H1 (cell line): ENCODE data around the gene SNW1. TPM values are rescaled to one million over a fixed set of nuclear protein-coding genes. Genes with fewer than 3 reads are reported as not detected.

ENCODE experiments used
- CTCF ChIA-PET: fragments of 300-600 bp; sonication (Branson Sonifier 250); formaldehyde crosslinking; loops from one replicate; lab custom pipeline; 2021; ENCODE audit not compliant: partially characterized antibody; lab: Charles Lee
- POLR2A ChIA-PET: fragments of 300-600 bp; sonication (Branson Sonifier 250); formaldehyde crosslinking; loops from one replicate; lab custom pipeline; 2021; ENCODE audit warnings: inconsistent platforms; ENCODE audit not compliant: partially characterized antibody; lab: Charles Lee
- DNase-seq, 2 experiments: peaks; one replicate each; pipeline versions ENCODE4 v3.0.0 to v3.0.0-alpha.2; 2010 to 2022; ENCODE audit warnings: low spot score in 2 of 2, low read depth in 1 of 2, mixed read lengths in 1 of 2
- FAIRE-seq: peaks from 2 replicates; lab custom pipeline; 2011; peaks lifted over from hg19 to GRCh38; lab: Jason Lieb, UNC
- H2AFZ ChIP-seq: 2 replicates; pipeline ENCODE4 v1.8.1; 2012; ENCODE audit warnings: low read length, inconsistent platforms
- H2AK5ac ChIP-seq: 2 replicates; pipeline ENCODE4 v1.6.1; 2013; ENCODE audit warnings: low read depth, low read length
- H2BK120ac ChIP-seq: replicated peaks from 2 replicates; pipeline ENCODE3; 2013; ENCODE audit warnings: low read depth, low read length, inconsistent platforms
- H2BK12ac ChIP-seq: 2 replicates; pipeline ENCODE4 v1.6.1; 2013; ENCODE audit warnings: low read depth, low read length
- H2BK15ac ChIP-seq: 2 replicates; pipeline ENCODE4 v1.6.1; 2013; ENCODE audit warnings: low read length
- H2BK20ac ChIP-seq: 2 replicates; pipeline ENCODE4 v1.6.1; 2013; ENCODE audit warnings: low read length
- H2BK5ac ChIP-seq: 2 replicates; pipeline ENCODE4 v1.6.1; 2013; ENCODE audit warnings: low read depth, low read length
- H3K14ac ChIP-seq: 2 replicates; pipeline ENCODE4 v1.6.1; 2013; ENCODE audit warnings: inconsistent platforms; ENCODE audit not compliant: insufficient read length
- H3K18ac ChIP-seq: 2 replicates; pipeline ENCODE4 v1.6.1; 2013; ENCODE audit warnings: low read length; ENCODE audit errors: extremely low read depth
- H3K23ac ChIP-seq: 2 replicates; pipeline ENCODE4 v1.6.1; 2013; ENCODE audit warnings: inconsistent platforms; ENCODE audit not compliant: insufficient read length
- H3K23me2 ChIP-seq: 2 replicates; pipeline ENCODE4 v1.6.1; 2013; ENCODE audit warnings: low read depth, low read length
- H3K27ac ChIP-seq: 2 replicates; pipeline ENCODE4 v1.6.1; 2011; ENCODE audit warnings: low read depth, low read length, inconsistent platforms
- H3K27me3 ChIP-seq, 4 experiments: replicated peaks in 1 of 4; 1 replicate in 1 of 4; 2 replicates in 3 of 4; pipeline versions ENCODE4 v1.6.1 to v1.8.1; 2011 to 2013; ENCODE audit warnings: low read length in 3 of 4, mild to moderate bottlenecking in 3 of 4, inconsistent platforms in 2 of 4, mixed read lengths in 2 of 4, moderate library complexity in 1 of 4; ENCODE audit not compliant: control insufficient read depth in 3 of 4, insufficient read depth in 3 of 4; ENCODE audit errors: extremely low read depth in 1 of 4
- H3K36me3 ChIP-seq, 4 experiments: 2 replicates each; pipeline versions ENCODE4 v1.6.1 to v1.8.1; 2011 to 2013; ENCODE audit warnings: mild to moderate bottlenecking in 4 of 4, low read length in 3 of 4, moderate library complexity in 2 of 4, control low read depth in 1 of 4, inconsistent platforms in 1 of 4; ENCODE audit not compliant: insufficient read depth in 4 of 4, control insufficient read depth in 2 of 4
- H3K4ac ChIP-seq: replicated peaks from 2 replicates; pipeline ENCODE3; 2013; ENCODE audit warnings: low read length, low read depth, mixed read lengths, inconsistent platforms; ENCODE audit not compliant: insufficient read length
- H3K4me1 ChIP-seq, 4 experiments: replicated peaks in 1 of 4; 1 replicate in 1 of 4; 2 replicates in 3 of 4; pipeline versions ENCODE4 v1.6.1 to v1.8.1; 2011 to 2013; ENCODE audit warnings: low read length in 3 of 4, inconsistent platforms in 2 of 4, mixed read lengths in 1 of 4; ENCODE audit not compliant: insufficient read depth in 4 of 4, control insufficient read depth in 3 of 4
- H3K4me2 ChIP-seq, 2 experiments: 2 replicates each; pipeline versions ENCODE4 v1.6.1 to v1.8.1; 2011 to 2013; ENCODE audit warnings: low read depth in 2 of 2, low read length in 2 of 2, control low read depth in 1 of 2, inconsistent platforms in 1 of 2, mild to moderate bottlenecking in 1 of 2; ENCODE audit not compliant: insufficient read depth in 1 of 2
- H3K4me3 ChIP-seq, 4 experiments: fragments of 200-600, 300-600 bp in 1 of 4; sonication (generic), shearing (Covaris generic), sonication (Bioruptor Twin) in 1 of 4; 2 replicates each; pipeline versions ENCODE4 v1.5.1 to v1.8.1; 2011 to 2016; ENCODE audit warnings: low read length in 4 of 4, low read depth in 3 of 4, control low read depth in 2 of 4, inconsistent platforms in 2 of 4, mild to moderate bottlenecking in 2 of 4, mixed read lengths in 1 of 4, moderate library complexity in 1 of 4; ENCODE audit not compliant: insufficient read depth in 2 of 4; ENCODE audit errors: extremely low read depth in 1 of 4
- H3K56ac ChIP-seq: replicated peaks from 2 replicates; pipeline ENCODE3; 2013; ENCODE audit warnings: low read depth, mild to moderate bottlenecking, mixed read lengths, low read length, inconsistent platforms; ENCODE audit not compliant: insufficient read length
- H3K79me1 ChIP-seq: 2 replicates; pipeline ENCODE4 v1.6.1; 2013; ENCODE audit warnings: low read depth, low read length, control low read depth
- H3K79me2 ChIP-seq, 2 experiments: 2 replicates each; pipeline versions ENCODE4 v1.6.1 to v1.8.1; 2012 to 2013; ENCODE audit warnings: low read length in 2 of 2, mild to moderate bottlenecking in 2 of 2, inconsistent platforms in 1 of 2; ENCODE audit not compliant: insufficient read depth in 2 of 2, control insufficient read depth in 1 of 2
- H3K9ac ChIP-seq, 4 experiments: replicated peaks in 1 of 4; 1 replicate in 1 of 4; 2 replicates in 3 of 4; pipeline versions ENCODE4 v1.6.1 to v1.8.1; 2011 to 2013; ENCODE audit warnings: low read depth in 3 of 4, low read length in 3 of 4, control low read depth in 2 of 4, mild to moderate bottlenecking in 2 of 4, moderate library complexity in 2 of 4, inconsistent platforms in 1 of 4; ENCODE audit errors: extremely low read depth in 1 of 4
- H3K9me3 ChIP-seq, 2 experiments: 2 replicates each; pipeline versions ENCODE4 v1.6.1 to v1.8.1; 2012 to 2013; ENCODE audit warnings: mild to moderate bottlenecking in 2 of 2, moderate library complexity in 2 of 2, control low read depth in 1 of 2, inconsistent platforms in 1 of 2, low read depth in 1 of 2, low read length in 1 of 2, mixed read lengths in 1 of 2; ENCODE audit not compliant: insufficient read depth in 2 of 2
- H4K20me1 ChIP-seq, 2 experiments: replicated peaks in 1 of 2; 2 replicates each; pipeline versions ENCODE3 to v1.8.1; 2011 to 2013; ENCODE audit warnings: inconsistent platforms in 2 of 2, low read length in 2 of 2, mild to moderate bottlenecking in 1 of 2; ENCODE audit not compliant: insufficient read depth in 2 of 2, control insufficient read depth in 1 of 2
- H4K5ac ChIP-seq: 2 replicates; pipeline ENCODE4 v1.6.1; 2013; ENCODE audit warnings: low read length, low read depth, mixed read lengths, inconsistent platforms; ENCODE audit not compliant: insufficient read length
- H4K8ac ChIP-seq: 2 replicates; pipeline ENCODE4 v1.8.0; 2013; ENCODE audit warnings: mild to moderate bottlenecking, moderate library complexity, low read length, inconsistent platforms; ENCODE audit not compliant: insufficient read depth; ENCODE audit errors: extremely low read depth
- H4K91ac ChIP-seq: replicated peaks from 2 replicates; pipeline ENCODE3; 2013; ENCODE audit warnings: low read length, mixed read lengths, inconsistent platforms; ENCODE audit not compliant: insufficient read length
- BRCA1 ChIP-seq: IDR thresholded peaks from 2 replicates; pipeline ENCODE4 v1.6.1; 2012; ENCODE audit warnings: low read depth, low read length, improper control_type of control experiment
- CEBPB ChIP-seq: IDR thresholded peaks from 2 replicates; pipeline ENCODE4 v1.6.1; 2012; ENCODE audit warnings: low read depth, low read length
- FOSL1 ChIP-seq: IDR thresholded peaks from 2 replicates; pipeline ENCODE4 v1.6.1; 2011; ENCODE audit warnings: mild to moderate bottlenecking, low read depth, low read length, moderate library complexity; ENCODE audit not compliant: insufficient read depth
- MAFK ChIP-seq: IDR thresholded peaks from 2 replicates; pipeline ENCODE4 v1.6.1; 2012; ENCODE audit warnings: low read depth, mild to moderate bottlenecking, improper control_type of control experiment, low read length
- NANOG ChIP-seq: IDR thresholded peaks from 2 replicates; pipeline ENCODE4 v1.6.1; 2011; ENCODE audit warnings: low read length, low read depth, mild to moderate bottlenecking, inconsistent platforms; ENCODE audit not compliant: insufficient read depth, poor library complexity, severe bottlenecking
- POLR2A ChIP-seq, 2 experiments: IDR thresholded peaks; 1 replicate in 1 of 2; 2 replicates in 1 of 2; pipeline ENCODE4 v1.6.1; 2011; ENCODE audit warnings: low read depth in 2 of 2, low read length in 2 of 2, mild to moderate bottlenecking in 2 of 2; ENCODE audit errors: control extremely low read depth in 1 of 2
- POLR2AphosphoS5 ChIP-seq: IDR thresholded peaks from 2 replicates; pipeline ENCODE4 v1.6.1; 2011; ENCODE audit warnings: low read depth, low read length
- RNF2 ChIP-seq: fragments of 200-900, 300-1000 bp; sonication (generic); IDR thresholded peaks from 2 replicates; pipeline ENCODE4 v1.7.1; 2016; ENCODE audit warnings: borderline replicate concordance, low read depth, mild to moderate bottlenecking, antibody characterized with exemption, low read length; ENCODE audit not compliant: poor library complexity, severe bottlenecking; ENCODE audit errors: missing control alignments
- SIRT6 ChIP-seq: IDR thresholded peaks from one replicate; pipeline ENCODE4 v1.7.1; 2012; ENCODE audit warnings: low read length, inconsistent platforms
- TAF1 ChIP-seq: IDR thresholded peaks from 2 replicates; pipeline ENCODE4 v1.6.1; 2011; ENCODE audit warnings: mild to moderate bottlenecking, low read depth, low read length
- TCF12 ChIP-seq: IDR thresholded peaks from 2 replicates; pipeline ENCODE4 v1.6.1; 2011; ENCODE audit warnings: low read depth, mild to moderate bottlenecking, low read length
- WGBS, 2 experiments: shearing (Covaris generic) in 1 of 2; methylation state at CpG; one replicate each; pipeline versions ENCODE4 v1.1.6 to v1.1.7; 2013 to 2015; ENCODE audit warnings: low lambda C conversion rate in 2 of 2, mixed read lengths in 2 of 2, inconsistent platforms in 1 of 2, low coverage in 1 of 2, missing lambda C conversion rate in 1 of 2; ENCODE audit not compliant: insufficient replicate concordance in 2 of 2, insufficient coverage in 1 of 2, insufficient read length in 1 of 2; ENCODE audit errors: extremely low coverage in 1 of 2, missing lambda C conversion rate in 1 of 2; 5-methylcytosine and 5-hydroxymethylcytosine counted together
- polyA plus RNA-seq, 7 experiments: library from polyadenylated mRNA; depleted of rRNA in 3 of 7; stranded (reverse) in 5 of 7; unstranded in 2 of 7; fragments of >200 nt in 5 of 7; fragments of 200-250 nt in 2 of 7; gene quantifications; 1 replicate in 5 of 7; 2 replicates in 1 of 7; 4 replicates in 1 of 7; pipeline versions ENCODE4 v1.2.1 to v1.2.3, GENCODE V29; 2011 to 2013; ENCODE audit warnings: missing spikeins in 2 of 7, mixed read lengths in 2 of 7
- total RNA-seq: library from RNA; stranded (reverse); fragmentation: NEBNext Ultra II Directional; extraction: Animal tissue kit (Norgen Biotek cat#: 25700); gene quantifications from 2 replicates; pipeline ENCODE4 v1.2.1, GENCODE V29; 2021
- TF ChIP-seq, protein P1 (sequence below): IDR thresholded peaks from 2 replicates; pipeline ENCODE4 v1.6.1; 2012; ENCODE audit warnings: low read length, inconsistent platforms

The SNW1 gene
- total and polyA plus RNA-seq, 2 of the 8 experiments (the other 6 are each of a cell fraction or from before 2014, with no cell fraction given), result 13.2 to 79.2 TPM

GRCh38 chr14:77752799-77753516 lies 8.0 kb downstream of the SNW1 start:
- Histone ChIP-seq H3K36me3 (peaks cover 6 to 55% (median 31%) of the 10 kb centered on the region in 4 experiments), H4K91ac (no peak overlapping the region), H3K56ac (no peak overlapping the region), H3K18ac (no peak overlapping the region), H3K4ac (no peak overlapping the region), H3K79me2 (peaks cover 0 to 40% of the 10 kb centered on the region in 2 experiments; a peak in 2 of 4 replicates), H2BK12ac (no peak overlapping the region), H2AK5ac (no peak overlapping the region), H3K4me3 (no peak overlapping the region), H3K79me1 (no peaks in the 10 kb centered on the region), H2BK120ac (no peak overlapping the region), H3K27ac (no peak overlapping the region), H4K8ac (no peak overlapping the region), H2BK5ac (no peak overlapping the region), H3K9ac (no peak overlapping the region), H3K9me3 (no peaks in the 10 kb centered on the region), H3K23me2 (no peaks in the 10 kb centered on the region), H4K5ac (no peak overlapping the region), H3K4me1 (no peaks in the 10 kb centered on the region), H2AFZ (no peak overlapping the region), H3K23ac (no peak overlapping the region), H3K14ac (no peak overlapping the region), H4K20me1 (peaks cover 2 to 3% of the 10 kb centered on the region in 2 experiments), H2BK15ac (no peak overlapping the region), H3K4me2 (no peak overlapping the region), H3K27me3 (no peaks in the 10 kb centered on the region), H2BK20ac (no peak overlapping the region)
- ChIA-PET POLR2A (no interaction called here), CTCF (interaction anchor here (0.8 to 1.9 kb wide), 3 partner anchors 8 to 401 kb away, joined by 4 to 10 read pairs (median 4); partner anchors contain the start of gene SNW1)
- DNase-seq, result no peak
- no peak for FAIRE-seq
- WGBS, 2 experiments, result 95% methylated on average over 3 of the region's 3 CpGs; no CpG with 5 or more reads in 1 of the 2 experiments
- TF ChIP-seq POLR2AphosphoS5 (no peak), TCF12 (no peak), RNF2 (no peak), SIRT6 (no peak), NANOG (no peak), FOSL1 (no peak), MAFK (no peak), TAF1 (no peak), BRCA1 (no peak), CEBPB (no peak), POLR2A (IDR thresholded peaks at IDR 0.05; ENCODE audit: control extremely low read depth in 1 of 2, low read depth in 2 of 2, low read length in 2 of 2) (no peak)
- TF ChIP-seq, protein P1, sequence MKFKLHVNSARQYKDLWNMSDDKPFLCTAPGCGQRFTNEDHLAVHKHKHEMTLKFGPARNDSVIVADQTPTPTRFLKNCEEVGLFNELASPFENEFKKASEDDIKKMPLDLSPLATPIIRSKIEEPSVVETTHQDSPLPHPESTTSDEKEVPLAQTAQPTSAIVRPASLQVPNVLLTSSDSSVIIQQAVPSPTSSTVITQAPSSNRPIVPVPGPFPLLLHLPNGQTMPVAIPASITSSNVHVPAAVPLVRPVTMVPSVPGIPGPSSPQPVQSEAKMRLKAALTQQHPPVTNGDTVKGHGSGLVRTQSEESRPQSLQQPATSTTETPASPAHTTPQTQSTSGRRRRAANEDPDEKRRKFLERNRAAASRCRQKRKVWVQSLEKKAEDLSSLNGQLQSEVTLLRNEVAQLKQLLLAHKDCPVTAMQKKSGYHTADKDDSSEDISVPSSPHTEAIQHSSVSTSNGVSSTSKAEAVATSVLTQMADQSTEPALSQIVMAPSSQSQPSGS, result no peak
